MG63 (cell line): Measurements from ENCODE around the gene GPSM3. TPM values are rescaled to one million over a fixed set of nuclear protein-coding genes. Genes with fewer than 3 reads are reported as not detected.
A peak's percentile ranks its signal among the peaks of the same experiment; 100 is the strongest.

ENCODE experiments used
- DNase-seq: peaks from one replicate; pipeline ENCODE4 v3.0.0-alpha.2; 2020
- H3K27me3 ChIP-seq: fragments of 250-450 bp; sonication (Bioruptor Pico); 2 replicates; pipeline ENCODE4 v1.5.1; 2020; ENCODE audit warnings: mild to moderate bottlenecking, moderate library complexity
- H3K36me3 ChIP-seq: fragments of 250-450 bp; sonication (Bioruptor Pico); 2 replicates; pipeline ENCODE4 v1.5.1; 2020; ENCODE audit warnings: mild to moderate bottlenecking, moderate library complexity
- H3K4me3 ChIP-seq: fragments of 250-450 bp; sonication (Bioruptor Pico); 2 replicates; pipeline ENCODE4 v1.5.1; 2020; ENCODE audit warnings: mild to moderate bottlenecking, moderate library complexity
- H3K9me3 ChIP-seq: fragments of 250-450 bp; sonication (Bioruptor Pico); 2 replicates; pipeline ENCODE4 v1.5.1; 2020; ENCODE audit warnings: mild to moderate bottlenecking, moderate library complexity
- total RNA-seq: library from RNA; depleted of rRNA; stranded (reverse); fragments of >200 nt; shearing (Covaris generic); gene quantifications from 2 replicates; pipeline ENCODE4 v1.2.3, GENCODE V29; 2014; ENCODE audit warnings: low replicate concordance

Gene GPSM3
- total RNA-seq, 1 experiment from 2014 or later, result 0.10 TPM

DNA sequence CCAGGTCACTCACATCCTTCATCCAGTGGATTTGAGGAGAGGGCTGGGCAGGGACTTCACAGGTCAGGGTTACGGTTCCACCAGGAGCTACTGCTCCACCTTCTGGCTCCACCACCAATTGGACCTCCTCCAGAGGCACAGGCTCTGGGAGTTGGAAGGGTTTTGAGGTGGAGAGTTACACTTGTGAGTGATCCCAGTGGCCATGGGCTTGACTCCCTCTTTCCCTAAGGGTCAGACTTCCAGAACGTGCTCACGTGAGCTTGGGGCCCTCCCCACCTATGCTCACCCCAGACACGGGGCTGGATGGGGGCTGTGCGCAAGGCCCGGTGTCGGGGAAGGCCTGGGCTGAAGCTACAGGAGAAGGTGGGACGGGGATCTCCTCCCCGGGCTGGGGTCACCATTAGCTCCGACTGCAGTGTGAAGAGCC, 9.9 kb downstream of the GPSM3 start:
- Histone ChIP-seq H3K9me3 (no peaks in the 10 kb centered on the region), H3K27me3 (no peaks in the 10 kb centered on the region), H3K36me3 (peaks cover 5% of the 10 kb centered on the region; the same call in 1 of the 2 replicates), H3K4me3 (no peak overlapping the region)
- no peak for DNase-seq

DNA sequence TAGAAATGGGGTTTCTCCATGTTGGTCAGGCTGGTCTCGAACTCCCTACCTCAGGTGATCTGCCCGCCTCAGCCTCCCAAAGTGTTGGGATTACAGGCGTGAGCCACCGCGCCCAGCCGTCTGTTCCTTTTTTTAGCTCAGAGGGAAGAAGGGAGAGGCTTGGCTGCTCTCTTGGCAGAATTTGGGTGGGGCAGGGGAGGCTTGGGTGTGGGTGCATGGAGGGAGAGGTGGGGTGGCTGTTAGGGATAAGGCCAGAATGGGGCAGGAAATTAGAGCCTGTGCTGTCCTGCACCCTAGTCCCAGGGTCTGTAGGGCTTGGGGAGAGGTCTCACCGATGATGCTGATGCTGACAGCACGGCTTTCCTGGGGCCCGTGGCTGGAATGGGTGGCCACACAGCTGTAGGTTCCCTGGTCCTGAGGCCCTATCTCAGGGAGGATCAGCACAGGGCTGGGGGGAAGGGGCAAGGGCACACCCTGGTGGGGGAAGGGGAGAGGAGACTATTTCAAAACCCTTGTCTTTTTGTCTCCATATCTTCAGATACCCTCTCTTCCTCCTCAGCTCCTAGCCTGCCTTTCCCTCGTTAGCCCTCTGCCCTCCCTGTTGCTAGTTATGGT, 10.4 kb downstream of the GPSM3 start:
- no peaks in the 10 kb centered on the region for H3K27me3 ChIP-seq
- DNase-seq, result no peak
- H3K4me3 ChIP-seq, result no peak overlapping the region
- peaks cover 4% of the 10 kb centered on the region; the same call in 1 of the 2 replicates for H3K36me3 ChIP-seq
- H3K9me3 ChIP-seq, result no peaks in the 10 kb centered on the region

DNA sequence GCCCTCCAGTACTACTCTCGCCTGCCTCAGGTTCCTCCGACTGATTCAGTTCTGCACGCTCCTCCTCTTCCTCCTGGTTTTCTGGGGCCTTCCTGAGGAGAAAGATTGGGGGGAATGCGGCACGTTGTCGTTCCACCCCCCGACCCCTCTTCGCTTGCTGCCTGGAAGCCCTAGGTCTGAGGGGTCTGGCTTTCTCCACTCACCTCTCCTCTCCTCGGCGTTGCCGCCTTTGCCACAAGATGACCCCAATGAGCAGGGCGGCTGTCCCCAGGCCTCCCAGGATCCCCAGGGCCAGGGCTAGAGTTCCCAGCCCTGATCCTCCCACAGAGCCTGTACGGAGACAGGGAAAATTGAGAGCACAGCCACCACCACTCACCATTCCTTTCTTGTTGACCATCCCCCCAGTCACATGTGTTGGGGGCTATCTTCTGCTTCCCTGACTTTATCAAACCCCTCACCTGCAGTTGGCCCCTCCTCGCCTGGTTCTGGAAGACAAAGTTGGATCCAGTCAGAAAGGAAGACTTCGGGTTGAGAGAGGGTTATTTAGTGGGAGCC, 11.2 kb downstream of the GPSM3 start:
- H3K27me3 ChIP-seq, result no peaks in the 10 kb centered on the region
- no peak for DNase-seq
- H3K9me3 ChIP-seq, result no peaks in the 10 kb centered on the region
- no peaks in the 10 kb centered on the region for H3K36me3 ChIP-seq
- H3K4me3 ChIP-seq, result no peak overlapping the region

DNA sequence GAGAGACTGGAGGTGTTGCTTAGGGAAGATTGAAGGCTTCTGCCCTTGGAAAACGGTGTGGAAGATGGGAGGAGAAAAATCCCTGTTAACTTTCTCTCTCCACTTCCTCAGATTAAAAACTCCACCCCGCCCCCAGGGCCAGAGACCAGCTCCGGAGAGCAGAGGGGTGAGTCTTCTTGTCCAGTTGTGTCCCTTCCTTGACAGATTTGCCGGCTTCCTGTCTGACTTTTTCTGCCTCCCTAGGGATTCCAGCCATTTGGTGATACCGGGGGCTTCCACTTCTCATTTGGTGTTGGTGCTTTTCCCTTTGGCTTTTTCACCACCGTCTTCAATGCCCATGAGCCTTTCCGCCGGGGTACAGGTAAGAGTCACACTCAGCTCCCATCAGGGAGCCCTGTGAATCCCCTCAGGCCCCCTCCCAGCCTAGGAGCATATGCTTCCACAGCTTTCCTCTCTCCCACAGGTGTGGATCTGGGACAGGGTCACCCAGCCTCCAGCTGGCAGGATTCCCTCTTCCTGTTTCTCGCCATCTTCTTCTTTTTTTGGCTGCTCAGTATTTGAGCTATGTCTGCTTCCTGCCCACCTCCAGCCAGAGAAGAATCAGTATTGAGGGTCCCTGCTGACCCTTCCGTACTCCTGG, 12.6 kb downstream of the GPSM3 start:
- DNase-seq, result no peak
- Histone ChIP-seq H3K9me3 (no peaks in the 10 kb centered on the region), H3K4me3 (no peak overlapping the region), H3K36me3 (no peaks in the 10 kb centered on the region), H3K27me3 (no peaks in the 10 kb centered on the region)

DNA sequence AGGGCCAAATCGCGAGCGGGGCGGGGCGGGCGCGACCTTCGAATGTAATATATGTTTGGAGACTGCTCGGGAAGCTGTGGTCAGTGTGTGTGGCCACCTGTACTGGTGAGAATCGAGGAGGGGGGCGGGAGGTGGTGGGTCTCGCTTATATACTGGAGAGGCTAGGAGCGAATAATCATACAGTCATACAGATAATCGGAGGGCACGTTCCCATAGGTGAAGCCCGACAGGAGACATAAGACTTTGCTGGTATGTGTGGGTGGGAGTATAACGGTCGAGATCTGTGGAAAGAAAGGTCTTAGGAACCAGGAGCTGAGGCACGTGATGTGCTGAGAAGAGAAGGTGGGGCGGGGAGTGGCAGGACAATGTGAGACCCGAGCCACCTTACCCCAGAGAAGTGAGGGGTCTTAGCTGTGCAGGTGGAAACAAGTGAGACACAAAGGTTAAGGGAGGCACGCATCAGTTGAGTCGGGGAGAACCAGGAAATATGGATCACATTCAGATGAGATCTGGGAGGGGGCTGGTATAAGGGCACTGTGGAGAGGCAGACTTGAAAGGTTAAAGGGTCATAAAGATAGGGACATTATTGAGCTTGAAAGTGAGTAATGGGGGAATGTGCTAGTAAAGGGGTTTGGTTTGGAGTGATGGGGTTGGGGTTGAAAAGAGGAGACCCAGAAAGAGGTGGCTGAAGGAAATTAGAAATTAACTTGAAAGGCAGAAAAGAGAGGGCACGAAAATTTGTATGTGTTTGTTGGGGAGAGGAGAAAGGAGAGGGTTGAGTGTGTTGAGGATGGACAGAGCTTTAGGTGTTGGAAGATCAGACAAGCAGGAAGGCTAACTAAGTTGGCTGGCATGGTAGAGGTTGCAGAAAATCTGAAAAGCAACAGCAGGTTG, 13.6 kb downstream of the GPSM3 start:
- Histone ChIP-seq H3K9me3 (no peaks in the 10 kb centered on the region), H3K36me3 (no peaks in the 10 kb centered on the region), H3K27me3 (no peaks in the 10 kb centered on the region), H3K4me3 (peak overlapping the region; percentile 66)
- no peak for DNase-seq

DNA sequence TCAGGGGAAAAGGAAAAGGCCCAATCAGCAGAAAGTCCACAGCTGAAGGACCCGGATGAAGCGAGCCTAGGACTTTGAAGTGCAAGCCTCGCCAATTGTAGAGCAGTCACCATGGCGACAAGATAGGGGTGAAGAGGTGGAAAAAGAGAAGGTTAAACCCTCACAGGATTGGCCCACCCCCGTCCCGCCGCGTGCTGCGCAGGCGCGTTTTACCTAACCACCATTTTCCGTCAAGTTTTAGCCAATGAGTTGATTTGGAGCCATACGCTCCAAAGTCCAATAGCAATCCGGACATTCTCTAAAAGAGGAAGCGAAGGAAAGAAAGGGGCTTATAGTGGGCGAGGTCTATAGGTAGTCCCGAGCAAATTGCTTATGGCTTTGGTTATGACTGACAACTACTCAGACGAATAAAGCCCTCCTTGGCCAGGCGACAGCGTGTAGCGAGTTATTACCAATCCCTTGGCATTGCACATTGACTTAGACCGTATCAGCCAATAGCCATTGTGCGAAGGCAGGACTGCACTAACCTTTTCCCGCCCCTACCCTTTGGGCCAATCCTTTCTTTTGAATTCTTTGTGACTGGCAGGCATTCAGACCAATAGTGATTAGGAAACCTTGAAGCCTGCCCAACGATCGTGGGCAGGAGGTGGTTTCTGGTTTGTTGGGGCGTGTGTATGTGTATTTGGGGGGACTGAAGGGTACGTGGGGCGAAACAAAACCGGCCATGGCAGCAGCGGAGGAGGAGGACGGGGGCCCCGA, 14.5 kb downstream of the GPSM3 start, which contains the start of gene RNF5:
TSS of gene RNF5 (plus strand) at position 618 of the 759 bp plus-strand sequence. CDS start at position 725, 107 bp downstream.
- no peaks in the 10 kb centered on the region for H3K9me3 ChIP-seq
- H3K27me3 ChIP-seq, result no peaks in the 10 kb centered on the region
- DNase-seq, result peak; percentile 95
- no peaks in the 10 kb centered on the region for H3K36me3 ChIP-seq
- H3K4me3 ChIP-seq, result peak within 1 kb of the TSS; percentile 66

DNA sequence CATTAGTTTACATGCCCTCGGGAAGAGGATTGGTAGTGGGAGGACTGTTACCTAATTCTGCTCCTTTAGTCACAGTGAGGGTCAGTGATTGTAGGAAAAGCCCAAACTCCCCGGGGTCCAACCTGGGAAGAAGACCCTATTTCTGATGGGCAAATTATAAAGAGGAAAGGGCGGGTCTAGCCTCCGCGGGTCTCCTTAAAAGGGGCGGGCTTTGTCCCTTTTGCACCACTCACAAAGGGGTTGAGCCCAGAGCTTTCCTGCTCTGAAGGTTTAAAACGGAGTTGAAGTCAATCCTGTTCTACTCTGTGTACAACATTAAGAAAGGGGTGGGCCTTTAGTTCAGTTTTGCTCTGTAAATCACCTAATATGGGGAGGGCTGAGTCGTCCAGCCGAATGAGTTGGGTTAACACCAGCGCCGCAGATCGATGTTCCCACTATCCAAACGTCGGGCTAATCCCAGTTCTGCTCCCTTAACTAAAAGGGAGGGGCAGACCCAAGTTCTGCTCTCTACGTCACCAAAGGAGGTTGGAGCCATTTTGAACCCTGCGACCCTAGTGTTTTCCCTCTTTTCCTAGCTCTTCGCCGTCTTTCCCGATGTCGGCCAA, 15.2 kb downstream of the GPSM3 start:
- Histone ChIP-seq H3K36me3 (no peaks in the 10 kb centered on the region), H3K27me3 (no peaks in the 10 kb centered on the region), H3K9me3 (no peaks in the 10 kb centered on the region), H3K4me3 (peak overlapping the region; percentile 66)
- DNase-seq, result no peak

DNA sequence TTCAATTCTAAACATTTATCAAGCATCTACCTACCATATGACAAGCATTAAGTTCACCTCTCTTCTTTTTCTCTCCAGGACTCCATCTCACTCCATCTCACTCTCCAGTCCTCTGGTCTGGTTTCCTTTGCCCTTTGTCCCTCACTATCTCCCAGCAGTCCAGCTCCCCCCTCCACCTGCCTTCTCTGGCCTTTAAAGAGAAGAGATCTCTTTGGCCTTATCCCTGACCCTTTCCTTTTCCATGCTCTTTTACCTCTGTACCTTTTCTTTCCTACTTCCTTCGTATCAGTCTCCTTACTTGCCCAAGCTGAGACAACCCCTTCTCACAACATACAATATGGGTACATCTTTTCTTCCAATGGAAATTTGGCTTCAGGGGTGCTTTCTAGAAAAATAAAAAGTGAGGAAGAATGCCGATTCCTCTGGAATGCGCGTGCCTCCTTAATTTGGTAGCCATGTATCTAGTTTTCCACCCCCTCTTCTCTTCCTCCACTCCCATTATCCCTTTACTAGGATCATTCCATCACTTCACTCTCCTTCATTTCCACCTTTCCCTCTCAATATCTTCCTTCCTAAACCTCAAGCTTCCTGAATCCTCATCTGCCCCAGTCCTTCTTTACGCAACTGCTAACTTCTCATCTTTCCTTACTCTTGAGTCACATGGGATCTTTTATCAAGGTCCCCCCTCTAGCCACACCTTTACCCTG, 15.8 kb downstream of the GPSM3 start:
- no peak for DNase-seq
- Histone ChIP-seq H3K36me3 (no peaks in the 10 kb centered on the region), H3K9me3 (no peaks in the 10 kb centered on the region), H3K27me3 (no peaks in the 10 kb centered on the region), H3K4me3 (peak overlapping the region; percentile 66)

DNA sequence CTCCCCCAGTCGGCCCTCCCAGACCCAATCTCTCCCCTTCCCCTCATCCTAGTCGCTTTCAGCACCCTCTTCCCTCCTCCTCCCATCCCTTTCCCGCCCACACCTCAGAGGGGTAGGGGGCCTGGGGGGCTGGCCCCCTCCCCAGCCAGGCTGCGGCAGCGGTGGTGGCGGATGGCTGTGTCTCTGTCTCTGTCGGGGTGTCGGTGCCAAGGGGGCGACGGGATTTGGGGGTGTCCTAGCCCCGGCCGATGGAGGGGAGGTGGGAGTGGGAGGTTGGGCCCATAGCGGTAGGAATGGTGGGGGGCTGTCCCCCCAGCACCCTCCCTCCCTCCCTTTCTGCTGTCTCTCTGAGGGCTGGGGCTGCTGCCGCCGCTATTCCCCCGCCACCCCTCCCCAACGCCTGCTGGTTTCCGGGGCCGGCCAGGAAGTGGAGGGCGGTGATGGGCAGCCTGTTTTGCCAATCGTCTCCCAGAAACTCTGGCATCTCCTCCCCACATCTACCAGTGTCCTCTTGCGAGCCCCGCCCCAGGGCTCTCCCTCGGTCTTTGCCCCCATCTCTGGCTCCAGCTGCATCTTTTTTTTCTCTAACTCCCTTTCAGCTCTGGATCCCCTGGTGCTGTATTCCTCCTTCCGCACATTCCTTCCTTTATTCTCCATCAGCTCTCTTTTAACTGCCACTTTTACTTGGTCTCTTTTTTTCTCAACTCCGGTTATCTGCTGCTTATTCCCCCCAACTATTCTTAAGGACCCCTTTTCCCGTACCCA, 16.6 kb downstream of the GPSM3 start, which contains the start of gene AGPAT1:
TSS of gene AGPAT1 (minus strand) at position 374 of the 765 bp plus-strand sequence. CDS start 4,588 bp downstream, outside the sequence.
- Histone ChIP-seq H3K4me3 (peak within 1 kb of the TSS; percentile 66), H3K9me3 (no peaks in the 10 kb centered on the region), H3K27me3 (no peaks in the 10 kb centered on the region), H3K36me3 (no peaks in the 10 kb centered on the region)
- DNase-seq, result peak; percentile 95

DNA sequence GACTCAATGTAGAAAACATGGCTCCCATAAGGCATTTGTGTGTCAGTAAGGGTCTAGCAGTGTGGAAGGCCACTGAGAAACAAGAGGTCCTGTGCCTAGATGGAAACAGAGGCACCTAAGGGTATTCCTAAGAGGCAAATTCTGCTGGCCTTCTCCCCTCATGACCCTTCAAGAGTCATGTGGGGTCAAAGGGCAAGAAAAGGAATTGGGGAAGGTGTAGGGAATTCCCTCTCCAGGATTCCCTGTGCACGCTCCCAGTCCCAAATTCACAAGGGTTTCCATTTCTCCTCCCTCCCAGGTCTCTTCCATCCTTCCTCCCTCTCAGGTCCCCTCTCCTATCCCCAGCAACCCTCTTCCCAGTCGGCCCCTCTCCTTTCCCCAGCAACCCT, 17.1 kb downstream of the GPSM3 start:
- no peak for DNase-seq
- H3K36me3 ChIP-seq, result no peaks in the 10 kb centered on the region
- H3K4me3 ChIP-seq, result peak overlapping the region; percentile 66
- no peaks in the 10 kb centered on the region for H3K27me3 ChIP-seq
- no peaks in the 10 kb centered on the region for H3K9me3 ChIP-seq

DNA sequence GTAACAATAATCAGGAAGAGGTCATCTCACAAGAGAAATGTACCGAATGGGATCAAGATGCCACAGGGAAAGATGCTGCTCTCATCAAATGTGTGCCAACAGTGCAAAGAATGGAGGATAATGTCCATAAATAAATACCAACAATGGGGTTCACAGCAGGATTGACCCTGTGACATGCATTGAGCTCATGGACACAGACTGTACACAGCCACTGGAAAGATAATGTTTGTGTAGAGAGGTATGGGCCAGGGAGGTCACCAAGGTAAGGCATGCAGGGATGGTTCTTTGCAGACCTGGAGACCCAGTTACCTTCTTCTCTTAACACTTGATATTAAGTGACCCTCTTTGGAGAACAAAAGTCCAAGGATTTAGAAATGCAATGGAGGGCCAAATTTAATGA, 18.0 kb downstream of the GPSM3 start:
- DNase-seq, result no peak
- H3K36me3 ChIP-seq, result no peaks in the 10 kb centered on the region
- H3K9me3 ChIP-seq, result no peaks in the 10 kb centered on the region
- H3K27me3 ChIP-seq, result no peaks in the 10 kb centered on the region
- no peak overlapping the region for H3K4me3 ChIP-seq

DNA sequence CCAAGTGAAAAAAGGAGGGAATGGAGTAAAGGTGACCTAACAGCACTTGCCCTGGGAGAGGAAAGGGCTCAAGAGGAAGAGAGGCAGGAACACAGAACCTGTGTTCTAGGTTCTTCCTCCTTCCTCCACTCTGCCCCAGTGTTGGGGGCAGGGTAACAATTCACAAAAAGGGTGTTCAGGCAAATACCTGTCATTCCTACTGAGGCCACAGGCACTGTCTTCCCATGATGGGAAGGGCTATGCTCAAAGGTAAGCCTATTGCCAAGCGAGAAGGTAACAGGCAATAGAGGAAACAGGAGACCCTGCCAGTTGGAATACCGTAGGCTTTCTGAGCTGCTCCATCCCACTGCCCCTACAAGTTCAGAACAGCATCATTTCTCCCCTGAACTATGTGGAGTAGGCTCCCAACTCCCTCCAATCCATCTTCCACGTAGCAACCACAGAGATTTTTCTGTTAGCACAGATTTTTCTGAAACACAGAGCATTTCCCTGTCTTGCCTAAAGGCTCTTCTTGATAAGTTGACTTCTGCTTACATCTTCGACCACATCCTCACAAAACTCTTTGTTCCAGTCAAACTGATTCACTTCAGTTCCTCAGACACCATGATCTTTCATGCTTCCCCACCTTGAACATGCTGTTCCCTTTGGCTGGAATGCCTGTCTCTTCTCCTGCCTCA, 19.3 kb downstream of the GPSM3 start:
- DNase-seq, result no peak
- Histone ChIP-seq H3K36me3 (no peaks in the 10 kb centered on the region), H3K4me3 (no peak overlapping the region), H3K9me3 (no peaks in the 10 kb centered on the region), H3K27me3 (no peaks in the 10 kb centered on the region)

DNA sequence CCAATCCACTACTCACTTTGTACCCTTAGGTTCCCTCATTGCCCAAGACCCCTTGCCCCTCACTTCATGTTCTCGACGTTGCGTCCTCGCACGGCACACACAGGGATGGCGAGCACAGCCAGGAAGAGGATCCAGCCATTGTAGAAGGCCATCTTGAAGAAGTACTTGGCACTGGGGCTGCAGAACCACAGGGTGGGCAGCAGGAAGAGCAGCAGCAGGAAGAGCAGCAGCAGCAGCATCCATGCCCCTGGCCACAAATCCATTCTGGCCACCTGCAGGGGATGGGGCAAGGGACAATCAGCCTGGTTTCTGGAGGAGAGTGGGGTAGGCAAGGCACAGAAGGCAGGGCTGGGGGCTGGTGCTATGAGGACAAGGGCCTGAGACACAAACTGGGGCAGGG, 21.2 kb downstream of the GPSM3 start:
- no peaks in the 10 kb centered on the region for H3K9me3 ChIP-seq
- no peak for DNase-seq
- no peaks in the 10 kb centered on the region for H3K27me3 ChIP-seq
- no peak overlapping the region for H3K4me3 ChIP-seq
- no peaks in the 10 kb centered on the region for H3K36me3 ChIP-seq

DNA sequence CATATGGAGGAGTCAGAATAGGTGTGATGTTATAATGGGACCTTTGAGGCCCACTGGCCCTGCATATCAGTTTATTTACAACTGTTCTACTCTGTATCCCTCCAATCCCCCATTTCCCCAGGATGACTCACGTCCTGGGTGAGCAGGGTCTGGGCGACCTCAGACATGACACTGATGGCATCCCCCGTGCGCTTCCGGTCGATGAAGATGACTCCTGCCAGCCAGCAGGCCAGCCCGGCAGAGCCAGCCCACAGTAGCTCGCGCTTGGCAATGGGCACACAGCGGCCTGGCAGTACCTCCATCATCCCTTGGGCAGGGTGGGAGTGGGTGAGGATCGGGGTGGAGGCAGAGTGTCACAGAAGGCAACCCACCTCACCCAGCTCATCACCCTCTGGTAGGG, 22.1 kb downstream of the GPSM3 start:
- Histone ChIP-seq H3K36me3 (no peaks in the 10 kb centered on the region), H3K4me3 (no peak overlapping the region), H3K27me3 (no peaks in the 10 kb centered on the region), H3K9me3 (no peaks in the 10 kb centered on the region)
- no peak for DNase-seq
